22Rv1 (cell line): ENCODE results near the gene ASPM.

Source experiments
- CTCF ChIP-seq: fragments of 450-650 bp; IDR thresholded peaks from 2 replicates; pipeline ENCODE4 v1.5.1; 2017; ENCODE audit warnings: mild to moderate bottlenecking
- ZFX ChIP-seq: fragments of 450-650 bp; IDR thresholded peaks from 2 replicates; pipeline ENCODE4 v1.6.1; 2017; ENCODE audit warnings: antibody characterized with exemption, borderline replicate concordance

- TF ChIP-seq CTCF = no peak
- no peak for TF ChIP-seq ZFX
These were observed 24.1 kb upstream of the ASPM start for GRCh38 chr1:197170538-197170937.
